CMK (cell line): ENCODE results near the gene LGI4.

ENCODE experiments used
- DNase-seq: peaks from one replicate; pipeline ENCODE4 v3.0.0-alpha.2; 2010; ENCODE audit warnings: low read depth

LGI4 gene

DNA sequence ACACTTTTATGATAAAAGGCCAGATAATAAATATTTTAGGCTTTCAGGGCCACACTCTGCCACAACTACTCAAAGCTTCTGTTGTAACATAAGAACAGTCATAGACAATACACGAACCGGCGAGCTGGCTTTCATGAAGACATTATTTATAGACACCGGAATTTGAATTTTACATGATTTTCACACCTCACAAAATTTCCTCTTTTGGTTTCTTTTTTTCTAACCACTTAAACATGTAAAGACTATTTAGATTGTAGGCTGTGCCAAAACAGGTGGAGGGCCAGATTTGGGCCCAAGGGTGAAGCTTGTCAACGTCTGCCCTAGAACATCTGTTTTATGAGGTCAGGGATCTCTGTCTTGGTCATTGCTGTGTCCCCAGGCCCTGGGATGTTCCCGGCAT, 48.9 kb downstream of the LGI4 start:
- DNase-seq, result no peak

DNA sequence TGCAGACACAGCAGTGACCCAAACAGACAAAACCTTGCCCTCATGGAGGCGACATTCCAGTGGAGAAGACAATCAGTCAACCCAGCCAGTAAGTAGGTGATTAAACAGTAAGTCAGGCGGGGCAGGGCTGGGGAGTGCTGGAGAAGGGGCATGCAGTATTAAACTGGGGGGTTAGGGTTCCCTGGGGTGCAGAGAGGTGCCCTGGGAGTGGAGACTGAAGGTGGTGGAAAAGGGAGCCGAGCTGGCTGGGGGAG, 50.4 kb downstream of the LGI4 start:
- DNase-seq, result no peak

DNA sequence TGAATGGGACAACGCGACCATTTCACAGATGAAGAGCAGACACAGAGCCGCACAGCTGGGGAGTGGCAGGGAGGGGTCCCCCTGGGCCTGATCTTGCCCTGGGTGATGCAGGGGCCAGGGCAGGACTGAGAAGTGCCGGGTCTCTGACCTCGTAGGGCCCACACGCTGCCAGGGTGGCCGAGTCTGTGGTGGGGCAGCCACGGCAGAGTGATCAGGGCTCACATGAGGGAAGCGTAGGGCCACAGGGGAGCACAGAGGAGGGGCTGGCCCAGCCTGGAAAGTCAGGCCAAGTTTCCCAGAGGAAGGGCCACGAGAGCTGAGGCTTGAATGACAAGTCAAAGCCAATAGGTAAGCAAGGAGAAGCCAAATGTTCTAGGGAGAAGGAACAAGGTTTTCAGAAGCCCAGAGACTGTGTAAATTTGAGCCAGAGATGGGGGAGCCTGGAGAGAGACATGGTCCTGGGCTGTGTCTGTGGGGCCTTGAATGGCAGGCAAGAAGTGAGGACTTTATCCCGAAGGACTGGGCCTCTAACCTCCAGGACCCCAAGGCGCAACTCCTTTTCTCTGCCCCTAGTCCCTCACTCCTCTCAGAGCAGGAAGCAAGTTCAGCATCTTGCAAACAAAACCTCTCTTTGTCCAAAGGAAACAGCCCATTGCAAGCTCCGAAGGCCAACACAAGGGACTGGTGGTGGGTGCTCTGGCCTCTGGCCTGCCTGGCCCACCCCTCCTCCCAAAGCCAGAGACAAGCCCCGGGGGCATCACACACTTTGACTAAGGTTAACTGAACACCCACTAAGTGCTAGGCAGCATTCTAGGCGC, 51.0 kb downstream of the LGI4 start:
- DNase-seq, result no peak

DNA sequence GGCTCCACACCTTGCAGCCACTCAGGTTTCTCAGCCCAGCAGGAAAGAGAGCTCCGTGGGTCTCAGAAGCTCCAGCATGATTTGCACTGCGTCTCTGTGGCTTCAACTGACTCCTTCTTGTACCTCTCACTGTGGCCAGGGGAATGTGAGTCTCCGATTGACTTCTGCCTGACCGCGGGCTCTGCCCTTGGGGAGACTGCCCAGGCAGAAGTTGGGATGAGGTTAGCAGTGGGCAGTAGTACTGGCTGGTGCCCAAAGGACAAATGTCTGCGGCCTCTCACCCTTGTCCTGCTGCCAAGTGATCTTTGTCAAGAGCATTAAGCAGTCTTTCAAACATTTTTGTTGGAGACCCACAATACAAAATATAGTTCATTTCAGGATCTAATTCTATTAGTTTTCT, 53.7 kb downstream of the LGI4 start:
- DNase-seq, result no peak

DNA sequence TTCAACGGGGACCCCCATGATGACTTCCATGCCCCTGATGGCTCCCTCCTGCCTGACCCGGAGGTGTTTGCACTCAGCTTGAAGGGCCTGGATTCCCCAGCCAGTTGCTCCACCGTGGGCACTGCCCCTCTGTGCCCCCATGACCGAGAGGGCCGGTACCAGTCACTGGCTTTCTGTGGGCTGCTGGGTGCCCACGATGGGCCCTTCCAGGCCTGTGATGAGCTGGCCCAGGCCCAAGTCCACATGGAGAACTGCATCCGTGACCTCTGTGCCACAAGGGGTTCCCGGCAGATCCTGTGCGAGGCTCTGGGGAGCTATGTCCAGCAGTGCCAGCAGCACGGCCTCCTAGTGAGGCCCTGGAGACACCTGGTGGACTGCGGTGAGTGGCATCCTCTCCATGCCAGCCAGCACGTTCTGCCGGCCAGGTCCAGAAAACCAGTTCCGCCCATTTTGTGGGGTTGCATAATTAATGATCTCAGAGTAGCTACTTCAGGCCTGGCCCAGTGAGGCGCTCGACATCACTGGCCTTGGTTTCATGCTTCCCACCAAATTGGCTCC, 54.2 kb downstream of the LGI4 start:
- DNase-seq, result no peak

DNA sequence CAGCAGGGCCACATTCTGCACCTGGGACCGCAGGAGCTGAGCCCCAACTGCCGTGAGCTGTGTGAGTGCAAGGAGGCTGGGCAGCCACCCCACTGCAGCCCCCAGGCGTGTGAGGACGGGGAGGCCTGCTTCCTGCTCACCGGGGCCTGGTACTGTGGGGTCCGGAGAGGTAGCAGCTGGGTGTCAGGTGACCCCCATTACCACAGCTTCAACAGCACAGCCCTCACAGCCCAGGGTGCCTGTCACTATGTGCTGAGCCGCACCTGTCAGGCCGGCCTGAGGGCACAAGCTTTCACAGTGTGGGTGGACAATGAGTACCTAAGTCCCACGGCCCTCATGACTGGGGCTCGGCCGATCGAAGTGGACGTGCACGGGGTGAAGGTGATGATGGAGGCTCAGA, 55.0 kb downstream of the LGI4 start:
- no peak for DNase-seq

DNA sequence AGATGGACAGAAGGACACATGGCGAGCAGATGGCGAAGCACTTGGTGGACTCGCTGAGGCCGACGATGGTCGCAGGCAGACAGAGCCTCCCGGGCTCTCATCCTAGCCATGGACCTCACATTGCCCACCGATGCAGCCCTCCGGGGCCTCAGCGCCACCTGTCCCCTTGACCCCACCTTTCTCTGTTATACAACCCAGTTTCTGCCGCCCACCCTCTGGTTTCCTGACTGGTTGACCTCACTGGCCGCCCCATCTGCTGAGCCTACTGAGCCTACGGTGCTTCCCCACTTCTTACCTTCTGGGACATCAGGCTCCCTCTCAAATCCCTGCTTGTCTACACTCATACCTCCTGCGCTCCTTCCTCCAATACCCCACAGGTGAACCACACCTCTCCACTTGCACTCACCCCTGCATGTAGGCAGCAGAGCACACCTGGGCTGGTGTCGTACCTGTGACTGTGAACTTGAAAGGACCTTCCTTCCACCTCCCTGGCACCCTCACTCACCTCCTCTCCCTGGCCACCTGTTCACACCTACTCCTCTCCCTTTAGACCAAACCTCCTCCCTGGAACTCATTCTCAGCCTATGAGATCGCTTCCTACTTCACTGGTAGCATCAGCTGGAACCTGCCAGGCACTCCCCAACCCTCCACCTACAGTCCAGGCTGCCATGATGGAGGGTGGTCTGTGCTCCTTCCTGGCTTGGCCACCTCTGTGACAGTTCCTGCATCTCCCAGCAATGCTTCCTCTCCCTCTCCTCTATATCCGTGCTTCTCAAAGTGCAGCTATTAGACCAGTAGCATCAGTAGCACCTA, 57.2 kb downstream of the LGI4 start:
- DNase-seq, result no peak

DNA sequence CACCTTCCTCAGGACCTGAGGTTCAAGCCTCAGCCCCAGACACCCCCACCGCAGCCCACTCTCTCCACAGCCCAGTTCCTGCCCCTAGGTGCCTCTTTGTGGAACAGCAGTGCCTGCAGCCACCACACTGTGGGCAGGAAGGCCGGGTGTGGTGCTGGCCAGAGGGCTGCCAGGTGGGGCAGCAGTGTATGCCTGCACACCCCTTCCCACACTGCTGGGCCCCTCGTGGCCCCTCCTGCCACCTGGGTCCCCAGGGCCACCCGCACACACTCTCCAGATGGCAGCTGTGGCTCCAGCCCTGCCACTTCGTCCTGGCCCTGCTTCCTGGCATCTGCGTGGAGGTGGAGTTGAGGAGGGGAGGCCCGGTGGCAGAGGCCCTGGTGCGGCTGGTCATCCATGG, 58.2 kb downstream of the LGI4 start:
- DNase-seq, result no peak

DNA sequence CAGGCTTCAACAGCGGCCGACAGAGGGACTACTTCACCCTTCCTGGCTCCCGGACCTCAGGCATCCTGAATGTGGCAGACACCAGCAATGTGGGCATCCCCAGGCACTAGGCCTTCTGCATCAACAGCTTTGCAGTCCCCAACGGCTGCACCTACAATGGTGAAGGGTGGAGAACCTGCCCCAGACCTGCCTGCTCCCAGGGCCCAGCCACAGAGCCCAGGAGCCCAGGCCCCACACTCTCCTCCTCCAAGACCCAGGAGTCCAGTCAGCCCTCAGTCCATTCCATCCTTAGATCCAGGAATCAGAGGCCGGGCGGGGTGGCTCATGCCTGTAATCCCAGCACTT, 58.9 kb downstream of the LGI4 start:
- no peak for DNase-seq

DNA sequence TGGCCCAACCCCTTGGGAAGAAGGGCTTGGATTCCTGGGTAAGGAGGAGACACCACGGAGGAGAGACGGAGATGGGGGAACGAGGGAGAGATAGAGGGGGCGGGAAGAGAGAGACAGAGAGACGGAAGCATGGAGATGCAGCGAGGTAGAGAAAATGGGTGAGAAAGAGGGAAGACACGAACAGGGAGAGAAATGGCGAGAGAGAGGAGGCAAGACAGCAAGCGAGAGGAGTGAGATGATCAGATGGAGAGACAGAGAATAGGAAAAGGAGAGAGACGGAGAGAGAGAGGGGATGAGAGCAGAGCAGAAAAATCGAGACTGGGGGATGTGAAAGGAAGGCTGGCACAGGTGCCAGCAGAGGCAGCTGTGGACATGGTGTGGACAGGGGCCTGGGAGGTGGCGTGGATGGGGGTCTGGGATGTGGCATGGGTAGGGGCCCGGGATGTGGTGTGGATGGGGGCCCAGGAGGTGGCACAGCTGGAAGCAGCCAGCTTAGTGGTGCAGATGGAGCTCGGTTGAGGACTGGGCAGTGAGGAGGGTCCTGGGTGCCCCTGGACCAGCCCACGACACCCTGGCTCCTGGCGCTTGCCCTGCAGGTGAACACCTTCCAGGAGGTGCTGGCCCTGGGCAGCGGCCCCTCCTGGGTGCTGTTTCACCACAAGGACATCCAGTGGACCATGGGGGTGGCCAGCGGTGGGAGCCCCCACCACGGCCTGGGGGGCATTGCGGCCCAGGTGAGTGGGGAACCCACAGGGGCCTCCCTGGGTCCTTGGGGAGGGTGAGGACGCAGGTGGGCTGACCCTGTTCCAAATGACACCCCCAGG, 59.4 kb downstream of the LGI4 start:
- DNase-seq, result no peak
